AG08396 (cell line): ENCODE results near the gene COMMD1.
A peak's percentile ranks its signal among the peaks of the same experiment; 100 is the strongest.
"Not testable (repeated sequence)": the region's sequence is repeated elsewhere in the genome, so short reads cannot be mapped to it uniquely, and the experiment has no call there.

Source experiments
- DNase-seq: peaks from one replicate; pipeline ENCODE4 v3.0.0; 2012; ENCODE audit warnings: low spot score, mixed read lengths

Gene COMMD1

DNA sequence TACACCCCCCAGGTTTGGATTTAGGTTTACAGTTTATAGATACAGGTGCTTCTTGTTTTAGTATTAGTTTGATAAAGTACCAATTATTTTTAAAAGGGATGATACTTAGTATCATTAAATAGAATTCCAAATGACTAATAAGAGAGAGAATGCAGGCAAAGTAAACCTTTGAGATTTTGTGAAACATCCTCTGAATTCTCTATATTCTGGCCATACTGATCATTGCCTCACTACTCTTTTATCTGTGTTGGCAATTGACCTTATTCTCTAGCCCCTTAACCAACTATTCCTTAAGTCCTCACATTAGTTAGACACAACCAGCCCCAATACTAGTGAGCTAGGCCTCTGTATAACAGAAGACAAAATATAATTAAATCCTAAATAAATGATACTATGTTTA lies 125.4 kb downstream of the COMMD1 start:
- DNase-seq = no peak

- no peak for DNase-seq
Measured at GRCh38 chr2:62032096-62032495, 126.6 kb downstream of the COMMD1 start.

- no peak for DNase-seq
Measured at GRCh38 chr2:62034715-62035114, 129.2 kb downstream of the COMMD1 start.

GRCh38 chr2:62036229-62036628 lies 130.8 kb downstream of the COMMD1 start:
- DNase-seq = no peak

GRCh38 chr2:62036761-62037250 lies 131.3 kb downstream of the COMMD1 start:
- DNase-seq = no peak

DNA sequence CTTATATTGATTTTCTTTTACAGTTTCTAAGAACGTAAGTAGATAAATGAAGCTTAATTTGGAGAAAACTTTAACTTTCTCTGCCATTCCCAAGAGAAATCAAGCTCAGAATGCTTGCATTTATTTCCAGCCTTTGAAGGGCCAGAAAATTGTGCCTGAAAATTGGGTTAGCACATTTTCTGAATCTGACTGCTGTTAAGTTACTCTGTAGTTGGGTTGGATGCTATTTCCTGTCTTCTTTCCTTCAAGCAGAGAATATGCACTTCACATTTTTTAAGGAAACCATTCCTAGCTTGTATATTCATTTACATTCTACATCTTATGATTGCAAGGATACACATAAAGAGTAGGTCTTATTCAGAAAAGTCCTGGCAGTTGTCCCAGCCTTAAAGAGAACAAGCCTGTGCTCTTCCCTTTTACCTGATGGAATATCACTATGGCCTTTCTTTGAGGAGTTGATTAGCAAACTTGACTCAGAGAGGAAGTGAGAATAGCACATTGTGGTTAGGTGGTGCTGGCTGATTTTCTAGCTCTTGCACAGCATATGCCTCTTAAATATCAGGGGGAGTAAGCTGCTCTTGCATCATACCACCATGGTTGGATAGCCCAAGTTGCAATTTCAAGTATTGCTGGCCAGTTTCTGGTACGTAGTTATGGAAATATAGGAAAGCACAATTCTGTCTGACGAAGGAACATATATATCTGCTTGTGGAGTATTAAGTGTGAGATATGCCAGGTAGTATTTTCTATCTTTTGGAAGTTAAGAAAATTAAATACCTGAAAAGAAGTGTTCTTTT lies 133.7 kb downstream of the COMMD1 start:
- peak; percentile 9 for DNase-seq

GRCh38 chr2:62040926-62041325 lies 135.5 kb downstream of the COMMD1 start:
- DNase-seq = no peak

DNA sequence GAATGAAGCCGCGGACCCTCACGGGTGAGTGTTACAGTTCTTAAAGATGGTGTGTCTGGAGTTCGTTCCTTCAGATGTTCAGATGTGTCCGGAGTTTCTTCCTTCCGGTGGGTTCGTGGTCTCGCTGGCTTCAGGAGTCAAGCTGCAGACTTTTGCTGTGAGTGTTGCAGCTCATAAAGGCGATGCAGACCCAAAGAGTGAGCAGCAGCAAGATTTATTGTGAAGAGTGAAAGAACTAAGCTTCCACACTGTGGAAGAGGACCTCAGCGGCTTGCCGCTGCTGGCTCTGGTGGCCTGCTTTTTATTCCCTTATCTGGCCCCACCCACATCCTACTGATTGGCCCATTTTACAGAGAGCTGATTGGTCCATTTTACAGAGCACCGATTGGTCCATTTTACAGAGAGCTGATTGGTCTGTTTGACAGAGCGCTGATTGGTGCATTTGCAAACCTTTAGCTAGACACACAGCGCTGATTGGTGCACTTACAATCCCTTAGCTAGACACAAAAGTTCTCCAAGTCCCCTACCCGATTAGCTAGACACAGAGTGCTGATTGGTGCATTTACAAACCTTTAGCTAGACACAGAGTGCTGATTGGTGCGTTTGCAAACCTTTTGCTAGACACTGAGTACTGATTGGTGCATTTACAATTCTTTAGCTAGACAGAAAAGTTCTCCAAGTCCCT lies 136.4 kb downstream of the COMMD1 start:
- DNase-seq = not testable (repeated sequence)

GRCh38 chr2:62042400-62042799 lies 136.9 kb downstream of the COMMD1 start:
- DNase-seq = no peak

GRCh38 chr2:62042944-62043343 lies 137.5 kb downstream of the COMMD1 start:
- peak; percentile 35 for DNase-seq

GRCh38 chr2:62045017-62045543 lies 139.6 kb downstream of the COMMD1 start:
- no peak for DNase-seq

DNA sequence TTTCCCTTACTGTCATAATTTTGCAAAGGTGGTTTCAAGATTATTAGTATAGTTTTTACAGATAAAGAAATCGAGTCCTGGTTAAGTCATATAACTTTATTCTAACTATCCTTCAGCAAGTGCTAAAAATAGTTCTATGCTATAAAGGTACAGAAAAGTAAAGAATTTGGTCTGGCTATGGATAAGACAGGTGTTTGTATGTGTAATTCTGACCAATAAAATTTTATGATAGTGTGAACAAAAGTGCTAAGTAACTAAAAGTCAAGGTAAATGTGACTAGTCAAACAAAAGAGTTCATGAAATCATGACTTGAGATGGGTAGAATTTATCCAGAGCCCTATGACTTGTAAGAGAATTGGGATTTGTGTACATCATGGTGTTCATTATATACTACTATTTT lies 140.7 kb downstream of the COMMD1 start:
- DNase-seq = no peak

GRCh38 chr2:62050456-62051045 lies 145.1 kb downstream of the COMMD1 start:
- no peak for DNase-seq

DNA sequence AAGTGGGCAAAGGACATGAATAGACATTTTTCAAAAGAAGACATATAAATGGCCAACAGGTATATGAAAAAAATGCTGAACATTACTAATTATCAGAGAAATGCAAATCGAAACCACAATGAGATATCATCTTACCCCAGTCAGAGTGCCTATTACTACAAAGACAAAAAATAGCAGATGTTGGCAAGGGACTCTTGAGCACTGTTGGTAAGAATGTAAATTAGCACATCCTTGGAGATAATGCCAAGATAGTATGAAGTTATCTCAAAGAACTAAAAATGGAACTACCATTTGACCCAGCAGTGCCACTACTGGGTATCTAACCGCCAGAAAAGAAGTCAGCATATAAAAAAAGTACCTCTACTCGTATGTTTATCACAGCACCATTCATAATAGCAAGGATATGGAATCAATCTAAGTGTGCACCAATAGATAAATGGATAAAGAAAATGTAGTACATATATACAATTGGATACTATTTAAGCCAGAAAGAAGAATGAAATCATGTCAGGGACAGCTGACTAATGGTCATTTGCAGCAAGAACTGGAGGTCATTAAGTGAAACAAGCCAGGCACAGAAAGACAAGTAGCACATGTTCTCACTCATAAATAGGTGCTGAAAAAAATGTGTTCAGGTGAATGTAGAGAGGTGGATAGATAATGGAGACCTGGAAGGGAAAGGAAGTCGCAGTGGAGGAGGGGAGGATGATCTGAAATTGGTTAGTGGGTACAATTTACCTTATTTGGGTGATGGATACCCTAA lies 148.7 kb downstream of the COMMD1 start:
- no peak for DNase-seq

DNA sequence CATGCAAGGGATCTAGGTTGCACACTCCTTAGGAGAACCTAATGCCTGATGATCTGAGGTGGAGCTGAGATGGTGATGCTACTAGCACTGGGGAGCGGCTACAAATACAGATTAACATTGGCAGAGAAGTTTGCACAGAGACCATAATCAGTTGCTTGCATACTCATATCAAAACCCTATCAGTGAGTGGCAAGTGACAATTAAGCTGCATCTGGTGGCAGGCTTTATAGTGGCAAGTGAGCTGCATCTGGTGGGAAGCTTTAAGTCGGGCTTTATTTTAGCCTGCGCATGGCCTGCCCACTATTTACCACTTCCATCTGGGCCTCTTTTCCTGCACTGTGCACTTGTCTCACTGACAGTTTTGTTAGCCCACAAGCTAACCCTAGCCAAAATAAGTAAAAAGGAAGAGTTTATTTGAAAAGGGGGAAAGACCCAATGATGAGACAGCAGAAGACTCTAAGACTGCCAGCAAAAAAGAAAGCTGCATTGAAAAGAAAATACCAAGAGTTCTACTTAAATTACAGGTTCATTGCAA lies 149.5 kb downstream of the COMMD1 start:
- no peak for DNase-seq

DNA sequence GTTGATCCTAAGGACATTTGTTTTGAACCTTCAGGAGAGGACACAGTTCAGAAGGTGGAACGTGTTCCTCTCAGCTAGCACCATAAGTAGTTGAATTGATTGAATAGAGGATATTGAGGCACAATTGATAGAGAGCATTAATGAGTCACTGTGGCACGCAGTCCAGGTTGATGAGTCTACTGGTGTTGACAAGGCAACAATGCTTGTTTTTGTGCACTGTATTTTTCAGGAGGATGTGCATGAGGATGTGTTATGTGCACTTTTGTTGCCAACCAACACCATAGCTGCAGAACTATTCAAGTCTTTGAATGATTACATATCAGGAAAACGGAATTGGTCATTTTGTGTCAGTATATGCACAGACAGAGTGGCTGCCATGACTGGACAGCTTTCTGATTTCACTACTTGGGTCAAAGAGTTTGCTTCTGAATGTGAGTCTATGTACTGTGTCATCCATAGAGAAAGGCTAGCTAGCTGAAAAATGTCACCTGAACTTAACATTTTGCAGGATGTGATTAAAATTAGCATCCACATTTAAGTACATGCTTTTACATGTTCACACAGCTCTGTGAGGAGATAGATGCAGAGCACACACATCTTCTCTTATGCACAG lies 150.4 kb downstream of the COMMD1 start:
- no peak for DNase-seq

GRCh38 chr2:62056341-62056740 lies 150.9 kb downstream of the COMMD1 start:
- DNase-seq = no peak

GRCh38 chr2:62065243-62065642 lies 159.8 kb downstream of the COMMD1 start:
- no peak for DNase-seq

DNA sequence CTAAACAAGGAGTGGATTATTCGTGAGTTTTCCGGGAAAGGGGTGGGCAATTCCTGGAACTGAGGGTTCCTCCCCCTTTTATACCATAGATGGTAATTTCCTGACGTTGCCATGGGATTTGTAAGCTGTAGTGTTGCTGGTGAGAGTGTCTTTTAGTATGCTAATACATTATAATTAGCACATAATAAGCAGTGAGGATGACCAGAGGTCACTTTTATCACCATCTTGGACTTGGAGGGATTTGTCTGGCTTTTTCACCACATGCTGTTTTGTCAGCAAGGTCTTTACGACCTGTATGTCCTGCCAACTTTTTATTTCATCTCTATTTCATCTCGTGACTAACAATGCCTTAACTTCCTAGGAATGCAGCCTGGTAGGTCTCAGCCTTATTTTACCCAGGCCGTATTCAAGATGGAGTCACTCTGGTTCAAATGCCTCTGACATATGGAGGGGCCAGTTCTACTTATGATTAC lies 165.7 kb downstream of the COMMD1 start:
- no peak for DNase-seq

- no peak for DNase-seq
Measured at GRCh38 chr2:62071760-62072680, 166.5 kb downstream of the COMMD1 start.
